Heart left ventricle (tissue), 16 donors: ENCODE measurements around the gene ADGB. TPM values are rescaled to one million over a fixed set of nuclear protein-coding genes. Genes with fewer than 3 reads are reported as not detected.

Experiments used
- ATAC-seq, 4 donors: fragments of 200-7000 bp; cut with Tn5 transposase; one replicate each; pipeline ENCODE4 v1.9.1; 2020 to 2022; ENCODE audit warnings: moderate library complexity in 4 of 4, mild to moderate bottlenecking in 3 of 4, moderate number of reproducible peaks in 1 of 4
- DNase-seq, 5 donors: peaks; one replicate each; pipeline ENCODE4 v3.0.0-alpha.2; 2020
- H3K27ac ChIP-seq, 12 donors: fragments of 200-600 bp; sonication (generic) in 4 of 12; one replicate each; pipeline versions ENCODE4 v1.5.0 to v1.8.0; 2016 to 2022; ENCODE audit warnings: mild to moderate bottlenecking in 2 of 12
- H3K27me3 ChIP-seq, 9 donors: fragments of 200-600 bp; sonication (generic) in 2 of 9; one replicate each; pipeline versions ENCODE4 v1.5.1 to v1.8.0; 2016 to 2022; ENCODE audit warnings: mild to moderate bottlenecking in 3 of 9
- H3K36me3 ChIP-seq, 9 donors: fragments of 200-600 bp; sonication (generic) in 2 of 9; one replicate each; pipeline versions ENCODE4 v1.5.0 to v1.8.0; 2018 to 2022; ENCODE audit warnings: mild to moderate bottlenecking in 2 of 9
- H3K4me1 ChIP-seq, 12 donors: fragments of 200-600 bp; sonication (generic) in 4 of 12; one replicate each; pipeline versions ENCODE4 v1.5.0 to v1.8.0; 2016 to 2022; ENCODE audit warnings: mild to moderate bottlenecking in 3 of 12
- H3K4me3 ChIP-seq, 12 donors: fragments of 200-600 bp; sonication (generic) in 4 of 12; one replicate each; pipeline versions ENCODE4 v1.5.0 to v1.8.0; 2017 to 2022; ENCODE audit warnings: mild to moderate bottlenecking in 9 of 12, moderate library complexity in 4 of 12
- H3K9me3 ChIP-seq, 12 donors: fragments of 200-600 bp; sonication (generic) in 4 of 12; one replicate each; pipeline versions ENCODE4 v1.5.0 to v1.8.0; 2016 to 2022; ENCODE audit warnings: mild to moderate bottlenecking in 1 of 12
- POLR2A ChIP-seq, 2 donors: fragments of 450-650 bp; IDR thresholded peaks; one replicate each; pipeline ENCODE4 v1.6.1; 2017; ENCODE audit warnings: antibody characterized with exemption in 2 of 2, mild to moderate bottlenecking in 2 of 2, moderate library complexity in 2 of 2
- WGBS, 4 donors: extraction: QIAGEN DNeasy Blood & Tissue Kit in 2 of 4; methylation state at CpG; one replicate each; pipeline versions ENCODE4 v1.1.5 to v1.1.7; 2013 to 2018; 5-methylcytosine and 5-hydroxymethylcytosine counted together
- intact Hi-C, 10 donors: fragments of 100-400 bp; cut with DNase I; formaldehyde crosslinking; loops; one replicate each; pipeline versions ENCODE4 v1.11.1 to v1.14.2; 2022
- polyA plus RNA-seq, 2 donors: library from polyadenylated mRNA; stranded (reverse); fragments of 200-250 nt; gene quantifications; one replicate each; pipeline ENCODE4 v1.2.3, GENCODE V29; 2013
- total RNA-seq, 9 donors: library from RNA; depleted of rRNA in 2 of 9; stranded (reverse); fragments of >200 nt in 2 of 9; fragmentation: NEBNext Ultra II Directional in 3 of 9; extraction: Animal tissue kit (Norgen Biotek cat#: 25700) in 3 of 9; gene quantifications; one replicate each; pipeline versions ENCODE4 v1.1.0 to v1.2.4, GENCODE V29; 2016 to 2023
- TF ChIP-seq, protein P1 (sequence below), 12 donors: fragments of 200-600 bp; sonication (generic) in 4 of 12; IDR thresholded peaks; one replicate each; pipeline versions ENCODE4 v1.5.0 to v1.8.0; 2018 to 2022; ENCODE audit warnings: antibody characterized with exemption in 12 of 12, mild to moderate bottlenecking in 5 of 12
- donor health status: ischemic (EF 13 %, LVEDD 7.1; RV severe dilation, severe dysfunction).
- donor health status: healthy with polysubstance abuse.
- donor health status: DM: no; HTN: yes; CAD: no.
- donor health status: DM: no; HTN: no; CAD: no.
- donor health status: ischemic (EF 25% LVEDD 6.9; RV normal size, moderate dysfunction).
- donor health status: ischemic (EF 25% LVEDD 5.7; RV mildly dilated, moderate dysfunction).
- donor health status: healthy.
- donor health status: DM: yes; HTN: yes; CAD: no.
- donor health status: ischemic (EF 35%, LVEDD 5.7; RV mildly dilated, moderate dysfunction).
- donor health status: nonischemic (EF 11% LVEDD 7.7; RV severe dilation, severe dysfunction).
- donor health status: DM: yes; HTN: yes; CAD: no.
- donor health status: PGD.
- donor health status: ischemic (EF 29% LVEDD 5.4; RV normal size, mild dysfunction).
- donor health status: nonischemic (EF 23%, LVEDD 6.1; RV moderate dilation, normal function).

The ADGB gene
- total and polyA plus RNA-seq, 11 donors: not detected

DNA sequence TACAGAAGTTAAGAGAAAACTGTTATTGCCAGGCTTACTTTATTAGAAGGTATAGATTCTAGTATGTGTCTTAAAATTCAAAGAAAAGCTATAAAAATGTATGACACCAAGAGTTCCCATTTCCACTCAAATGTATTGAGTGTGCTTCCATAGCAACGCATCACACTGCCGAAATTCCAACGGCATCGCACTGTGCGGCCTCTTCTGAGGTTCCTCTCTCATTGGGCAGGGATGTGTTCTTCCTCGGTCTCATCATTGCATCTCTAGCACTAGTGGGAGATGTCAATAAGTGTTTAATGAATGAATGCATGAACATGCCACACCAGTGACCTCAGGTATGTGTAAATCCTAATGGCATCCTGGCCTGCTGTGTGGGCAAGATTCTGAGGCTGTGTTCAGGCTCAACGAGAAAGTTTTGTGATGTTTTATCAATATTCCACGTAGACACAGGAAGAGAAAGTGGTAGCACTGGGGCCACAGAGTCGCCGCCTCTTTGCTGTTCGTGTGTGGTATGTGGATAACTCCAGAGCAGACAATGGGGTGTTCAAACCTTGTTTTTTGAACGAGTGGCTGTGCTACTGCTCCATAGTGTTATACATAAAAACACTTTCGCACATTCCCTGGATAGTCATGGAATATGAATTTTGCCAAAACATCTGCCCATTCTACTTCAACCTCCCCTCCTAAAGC, 171.6 kb downstream of the ADGB start:
- H3K4me1 ChIP-seq: peaks cover 0 to 7% (median 0%) of the 10 kb centered on the region in 12 donors
- no peaks in the 10 kb centered on the region for H3K9me3 ChIP-seq
- WGBS, 4 donors: 74 to 84% (median 77%) methylated on average over 13 of the region's 13 CpGs
- DNase-seq: peak in 1 of 5 donors; percentile 28
- TF ChIP-seq, protein P1, sequence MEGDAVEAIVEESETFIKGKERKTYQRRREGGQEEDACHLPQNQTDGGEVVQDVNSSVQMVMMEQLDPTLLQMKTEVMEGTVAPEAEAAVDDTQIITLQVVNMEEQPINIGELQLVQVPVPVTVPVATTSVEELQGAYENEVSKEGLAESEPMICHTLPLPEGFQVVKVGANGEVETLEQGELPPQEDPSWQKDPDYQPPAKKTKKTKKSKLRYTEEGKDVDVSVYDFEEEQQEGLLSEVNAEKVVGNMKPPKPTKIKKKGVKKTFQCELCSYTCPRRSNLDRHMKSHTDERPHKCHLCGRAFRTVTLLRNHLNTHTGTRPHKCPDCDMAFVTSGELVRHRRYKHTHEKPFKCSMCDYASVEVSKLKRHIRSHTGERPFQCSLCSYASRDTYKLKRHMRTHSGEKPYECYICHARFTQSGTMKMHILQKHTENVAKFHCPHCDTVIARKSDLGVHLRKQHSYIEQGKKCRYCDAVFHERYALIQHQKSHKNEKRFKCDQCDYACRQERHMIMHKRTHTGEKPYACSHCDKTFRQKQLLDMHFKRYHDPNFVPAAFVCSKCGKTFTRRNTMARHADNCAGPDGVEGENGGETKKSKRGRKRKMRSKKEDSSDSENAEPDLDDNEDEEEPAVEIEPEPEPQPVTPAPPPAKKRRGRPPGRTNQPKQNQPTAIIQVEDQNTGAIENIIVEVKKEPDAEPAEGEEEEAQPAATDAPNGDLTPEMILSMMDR (IDR thresholded peaks at IDR 0.05): no peak
- no peak for TF ChIP-seq POLR2A (IDR thresholded peaks at IDR 0.05)
- intact Hi-C loops: no loop called here
- no peaks in the 10 kb centered on the region for H3K27me3 ChIP-seq
- no peaks in the 10 kb centered on the region for H3K36me3 ChIP-seq
- H3K4me3 ChIP-seq: peak overlapping the region in 5 of 12 donors; percentile 4 to 36 (median 11)
- ATAC-seq: peak in 3 of 4 donors; percentile 41 to 53 (median 47)
- peak overlapping the region in 8 of 12 donors; percentile 14 to 68 (median 39) for H3K27ac ChIP-seq

DNA sequence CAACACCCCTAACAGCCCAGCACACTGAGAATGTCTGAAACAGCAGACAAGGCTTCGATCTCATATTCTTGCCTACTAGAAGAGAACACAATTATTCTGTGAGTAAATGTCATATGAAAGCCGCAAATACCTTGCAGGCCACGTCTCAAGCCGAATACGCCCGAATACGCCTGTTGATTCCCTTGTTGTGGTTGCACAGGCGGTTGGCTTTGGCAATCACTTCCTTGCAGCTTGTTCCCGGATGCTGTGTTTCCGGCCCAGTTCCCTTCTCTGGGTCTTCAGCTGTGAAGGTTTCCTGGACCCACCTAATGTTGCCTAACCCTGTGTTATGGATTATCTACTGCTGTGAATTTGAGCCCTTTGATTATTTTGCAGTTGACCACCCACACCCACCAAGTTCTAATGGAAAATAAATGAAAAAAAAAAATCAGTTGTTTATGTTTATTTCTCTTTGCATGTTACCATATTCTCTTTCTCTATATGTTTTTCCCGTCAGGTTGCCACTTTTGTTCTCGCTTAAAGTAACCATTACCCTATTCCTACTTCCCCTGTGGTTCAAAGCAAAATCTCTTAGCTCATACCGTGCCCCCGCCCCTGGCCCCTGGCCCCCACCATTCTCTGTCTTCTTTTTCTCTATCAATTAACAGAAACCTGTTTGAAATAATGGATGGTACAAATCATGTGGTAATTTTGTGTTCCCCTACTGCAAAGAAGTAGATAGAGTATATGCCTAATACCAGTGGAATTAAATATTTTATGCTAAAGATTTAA, 172.4 kb downstream of the ADGB start:
- Histone ChIP-seq H3K9me3 (no peaks in the 10 kb centered on the region), H3K27ac (peak overlapping the region in 8 of 12 donors; percentile 4 to 68 (median 39)), H3K4me3 (peak overlapping the region in 5 of 12 donors; percentile 4 to 36 (median 11)), H3K27me3 (no peaks in the 10 kb centered on the region), H3K4me1 (peaks cover 0 to 7% (median 0%) of the 10 kb centered on the region in 12 donors), H3K36me3 (no peaks in the 10 kb centered on the region)
- WGBS, 4 donors: 59 to 63% (median 62%) methylated on average over 14 of the region's 14 CpGs
- intact Hi-C loops: no loop called here
- peak; percentile 80 to 97 (median 86) for ATAC-seq
- no peak for TF ChIP-seq POLR2A (IDR thresholded peaks at IDR 0.05)
- TF ChIP-seq, protein P1 (IDR thresholded peaks at IDR 0.05): no peak
- DNase-seq: peak; percentile 48 to 79 (median 57)

DNA sequence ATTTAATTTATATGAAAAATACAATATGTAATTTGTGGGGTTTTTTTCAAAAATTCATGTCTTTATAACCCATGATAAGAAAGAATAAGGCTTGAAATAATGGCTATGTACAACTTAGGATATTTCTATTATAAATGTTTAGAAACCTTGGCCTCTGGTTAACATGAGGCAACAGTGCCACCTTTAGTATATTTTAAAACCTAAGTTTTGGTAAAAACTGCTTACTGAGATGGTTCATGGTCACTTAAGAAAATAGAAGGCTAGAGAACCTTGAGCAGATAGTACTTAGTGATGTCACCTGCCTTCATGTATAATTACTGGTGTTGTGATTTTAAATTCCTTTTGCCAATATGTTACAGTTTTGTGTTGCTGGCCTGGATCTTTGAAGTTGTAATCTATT, 176.4 kb downstream of the ADGB start:
- ATAC-seq: no peak
- intact Hi-C loops: no loop called here

More for the DNA sequence above, 176.4 kb downstream of the ADGB start:
- no peak overlapping the region for H3K4me3 ChIP-seq
- peaks cover 0 to 7% (median 0%) of the 10 kb centered on the region in 12 donors for H3K4me1 ChIP-seq
- TF ChIP-seq, protein P1 (IDR thresholded peaks at IDR 0.05): peak in 1 of 12 donors; percentile 16
- no peak for TF ChIP-seq POLR2A (IDR thresholded peaks at IDR 0.05)
- no peaks in the 10 kb centered on the region for H3K36me3 ChIP-seq
- no peak overlapping the region for H3K27ac ChIP-seq
- no peaks in the 10 kb centered on the region for H3K27me3 ChIP-seq
- no peak for DNase-seq
- H3K9me3 ChIP-seq: no peaks in the 10 kb centered on the region
